Fibroblast of pulmonary artery (primary cell): Measurements from ENCODE around the gene OR2T3.
"Not testable (repeated sequence)": the region's sequence is repeated elsewhere in the genome, so short reads cannot be mapped to it uniquely, and the experiment has no call there.

ENCODE experiments used
- DNase-seq: peaks from one replicate; pipeline ENCODE4 v3.0.0-alpha.2; 2010; ENCODE audit warnings: low read depth
- H3K4me3 ChIP-seq: replicated peaks from 2 replicates; pipeline ENCODE4 v1.5.1; 2011; ENCODE audit warnings: low read depth, mild to moderate bottlenecking, control low read depth, low read length, moderate library complexity

Gene OR2T3

GRCh38 chr1:248473051-248473450 lies at the start of gene OR2T3:
TSS of gene OR2T3 (plus strand) at chr1:248473351. CDS start at chr1:248473351, 0 bp downstream.
- not testable (repeated sequence) for DNase-seq, H3K4me3 ChIP-seq

- H3K4me3 ChIP-seq, DNase-seq: not testable (repeated sequence)
These were observed 45.5 kb upstream of the OR2T3 start for GRCh38 chr1:248427526-248428191.

GRCh38 chr1:248428192-248428533 lies 45.0 kb upstream of the OR2T3 start:
- not testable (repeated sequence) for H3K4me3 ChIP-seq, DNase-seq

DNA sequence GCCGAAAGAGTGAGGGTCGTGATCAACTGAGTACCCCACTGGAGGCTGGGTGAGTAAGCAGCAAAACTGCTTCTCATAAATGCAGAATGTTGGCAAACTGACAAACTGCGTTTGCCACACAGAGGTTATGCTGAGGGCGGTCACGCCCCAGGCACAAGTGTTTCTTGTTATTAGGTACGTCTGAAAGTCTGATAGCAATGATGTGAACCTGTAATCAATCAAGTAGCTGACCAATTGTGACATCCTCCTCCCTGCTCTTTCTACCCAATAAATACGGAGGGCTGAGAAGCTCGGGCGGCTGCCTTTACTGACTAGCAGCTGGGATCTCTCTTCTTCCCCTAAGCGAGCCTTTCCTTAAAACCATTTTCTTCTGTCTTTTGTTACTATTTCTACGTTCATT lies 41.5 kb upstream of the OR2T3 start:
- not testable (repeated sequence) for DNase-seq, H3K4me3 ChIP-seq

DNA sequence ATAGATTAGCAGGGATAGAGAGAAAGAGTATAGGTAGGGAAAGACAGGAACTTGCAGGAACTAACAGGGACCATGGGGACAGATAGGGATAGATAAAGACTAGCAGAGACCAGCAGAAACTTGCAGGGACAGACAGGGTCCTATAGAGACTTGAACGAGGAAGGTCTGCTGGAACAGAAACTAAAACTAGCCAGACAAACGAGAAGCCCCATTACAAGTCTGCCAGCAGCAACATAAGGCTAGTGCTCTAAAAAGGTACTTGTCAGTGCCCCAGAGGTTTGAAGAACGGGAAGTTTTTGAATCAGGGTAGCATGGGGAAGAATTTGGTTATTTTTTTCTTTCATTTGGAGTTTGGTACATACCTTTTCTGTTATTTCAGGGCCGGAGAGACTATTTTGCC lies 41.0 kb upstream of the OR2T3 start:
- not testable (repeated sequence) for DNase-seq, H3K4me3 ChIP-seq

DNA sequence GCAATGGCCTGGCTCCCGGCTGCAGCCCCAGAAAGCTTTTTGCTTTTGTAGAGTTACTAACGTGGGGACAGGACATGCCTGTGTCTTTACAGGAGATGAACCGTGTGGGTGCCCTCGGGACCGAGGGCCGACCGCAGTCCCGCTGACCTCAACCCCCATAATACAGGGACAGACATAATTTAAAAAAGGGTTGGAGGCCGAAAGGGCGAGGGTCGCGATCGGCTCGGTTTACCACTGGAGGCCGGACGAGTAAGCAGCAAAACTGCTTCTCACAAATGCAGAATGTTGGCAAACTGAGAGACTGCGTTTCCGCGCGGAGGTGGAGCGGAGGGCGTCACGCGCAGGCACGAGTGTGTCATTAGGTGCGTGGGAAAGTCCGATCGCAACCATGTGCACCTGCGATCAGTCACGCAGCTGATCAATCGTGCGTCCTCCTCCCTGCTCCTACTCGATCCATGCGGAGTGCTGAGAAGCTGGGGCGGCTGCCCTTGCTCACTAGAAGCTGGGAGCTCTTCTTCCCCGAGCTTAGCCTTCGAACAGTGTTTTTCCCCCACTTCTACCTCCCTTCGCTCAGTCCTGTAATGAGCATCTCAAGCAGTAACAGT lies 39.2 kb upstream of the OR2T3 start:
- DNase-seq = not testable (repeated sequence)

GRCh38 chr1:248434913-248435312 lies 38.2 kb upstream of the OR2T3 start:
- DNase-seq, H3K4me3 ChIP-seq: not testable (repeated sequence)

More for the DNA sequence above, 39.2 kb upstream of the OR2T3 start:
- not testable (repeated sequence) for H3K4me3 ChIP-seq

- not testable (repeated sequence) for H3K4me3 ChIP-seq, DNase-seq
These were observed 36.8 kb upstream of the OR2T3 start for GRCh38 chr1:248436303-248436702.

GRCh38 chr1:248438668-248439067 lies 34.5 kb upstream of the OR2T3 start:
- H3K4me3 ChIP-seq, DNase-seq: not testable (repeated sequence)

DNA sequence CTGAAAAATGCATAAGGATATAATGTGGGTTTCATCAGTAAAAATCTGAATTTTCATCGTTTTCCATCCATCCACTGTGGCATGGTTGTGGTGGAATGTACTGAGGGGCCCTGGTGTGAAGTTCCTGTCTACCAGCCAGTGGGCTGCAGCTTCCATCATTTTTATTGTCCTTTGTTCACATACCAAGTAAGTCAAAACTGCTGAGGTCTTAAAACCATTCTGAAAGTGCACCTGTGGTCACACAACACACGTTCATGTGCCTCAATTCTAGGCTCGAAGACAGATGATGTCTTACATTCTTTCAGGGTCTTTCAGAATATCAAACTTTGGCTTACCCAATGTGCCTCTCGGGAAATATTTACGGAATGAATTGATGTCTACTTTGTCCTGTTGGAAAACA lies 33.9 kb upstream of the OR2T3 start:
- DNase-seq, H3K4me3 ChIP-seq: not testable (repeated sequence)

DNA sequence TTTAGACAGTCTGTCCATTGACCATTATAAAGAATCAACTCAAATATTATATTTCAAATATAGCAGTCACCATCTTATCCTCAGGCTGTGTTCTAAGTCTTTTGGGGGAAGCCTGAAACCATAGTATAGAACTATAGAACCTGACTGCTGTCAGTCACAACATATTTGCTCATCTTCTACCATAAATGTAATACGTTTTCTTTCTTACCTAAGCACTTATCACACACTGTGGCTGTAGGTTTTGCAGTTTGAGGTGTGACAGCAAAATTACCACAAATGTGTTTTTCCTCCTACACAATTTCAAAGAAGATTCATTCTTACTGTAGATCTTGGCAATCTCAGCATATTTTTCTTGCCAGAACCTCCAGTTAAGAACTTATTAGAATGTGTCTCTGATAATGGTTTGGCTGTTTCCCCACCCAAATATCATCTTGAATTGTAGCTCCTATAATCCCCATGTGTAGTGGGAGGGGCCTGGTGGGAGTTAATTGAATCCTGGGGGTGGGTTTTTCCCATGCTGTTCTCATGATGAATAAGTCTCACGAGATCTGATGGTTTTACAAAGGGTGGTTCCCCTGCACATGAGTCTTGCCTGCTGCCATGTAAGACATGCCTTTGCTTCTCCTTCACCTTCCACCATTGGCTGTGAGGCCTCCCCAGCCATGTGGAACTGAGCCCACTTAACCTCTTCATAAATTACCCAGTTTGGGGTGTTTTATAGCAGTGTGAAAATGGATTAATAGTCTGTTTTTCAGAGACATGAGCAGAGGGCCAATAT lies 30.5 kb upstream of the OR2T3 start:
- not testable (repeated sequence) for H3K4me3 ChIP-seq, DNase-seq

- not testable (repeated sequence) for H3K4me3 ChIP-seq, DNase-seq
These were observed 28.5 kb upstream of the OR2T3 start for GRCh38 chr1:248444603-248445002.

GRCh38 chr1:248445399-248445798 lies 27.8 kb upstream of the OR2T3 start, which contains the start of gene OR2T2:
TSS of gene OR2T2 (plus strand) at chr1:248445637. CDS start at chr1:248452798, 7,161 bp downstream.
- DNase-seq, H3K4me3 ChIP-seq: not testable (repeated sequence)

DNA sequence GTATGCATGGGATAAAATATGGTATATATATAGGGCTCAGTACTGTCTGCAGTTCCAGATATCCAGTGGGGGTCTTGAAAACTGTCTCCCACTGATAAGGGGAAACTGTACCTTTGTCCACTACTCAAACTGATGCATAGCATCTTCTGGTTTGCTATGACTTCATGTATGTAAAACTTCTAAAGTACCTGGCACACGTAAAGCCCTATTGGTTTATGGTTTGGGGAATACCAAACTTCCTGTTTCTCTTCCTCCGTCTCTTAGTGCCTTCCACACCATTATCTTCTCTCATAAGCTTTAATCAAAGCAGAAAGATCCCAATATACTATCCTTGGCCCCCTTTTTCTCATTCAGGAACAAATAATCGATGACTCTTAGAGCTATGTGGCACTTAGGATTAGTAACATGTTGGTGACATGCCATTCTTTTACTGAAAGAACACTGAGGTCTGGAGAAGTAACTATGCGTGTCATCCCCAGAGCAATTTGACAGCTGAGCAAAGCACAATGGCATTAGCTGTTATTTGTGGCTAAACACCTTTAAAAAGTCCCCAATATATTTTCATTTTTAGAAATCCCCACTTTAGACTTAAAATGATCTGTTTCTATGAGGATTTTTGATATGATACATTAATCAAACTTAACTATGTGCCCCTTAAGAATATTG lies 24.6 kb upstream of the OR2T3 start:
- not testable (repeated sequence) for DNase-seq

DNA sequence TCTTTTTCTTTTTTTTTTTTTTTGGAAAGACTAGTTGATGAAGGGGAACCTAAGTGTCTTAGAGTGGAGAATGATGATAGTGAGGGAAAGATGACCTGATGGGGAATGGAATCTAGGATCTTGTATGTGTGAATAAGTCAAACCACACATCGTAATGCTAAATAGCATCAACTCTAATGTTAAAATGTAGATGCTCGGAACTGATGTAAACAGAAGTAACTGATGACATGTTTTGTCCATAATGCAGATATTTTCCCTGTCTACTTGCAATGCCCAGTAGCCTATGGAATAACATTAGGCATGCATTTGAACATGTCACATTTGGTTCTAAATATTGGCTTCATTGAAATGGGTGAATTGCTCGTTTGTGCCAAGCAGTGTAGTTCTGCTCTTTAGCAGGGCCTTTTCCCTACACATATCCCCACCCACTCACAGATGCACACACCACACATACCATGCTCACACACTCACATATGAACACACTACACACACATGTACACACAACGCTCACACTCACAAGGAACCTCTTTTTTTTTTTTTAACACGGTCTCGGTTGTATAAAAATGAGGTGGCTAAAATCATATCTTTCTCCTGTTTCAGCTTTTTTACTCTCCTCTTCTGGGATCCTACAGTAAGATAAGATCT lies 23.2 kb upstream of the OR2T3 start:
- not testable (repeated sequence) for H3K4me3 ChIP-seq, DNase-seq

More for the DNA sequence above, 24.6 kb upstream of the OR2T3 start:
- H3K4me3 ChIP-seq = not testable (repeated sequence)

- not testable (repeated sequence) for DNase-seq, H3K4me3 ChIP-seq
These were observed 22.5 kb upstream of the OR2T3 start for GRCh38 chr1:248450466-248451145.

DNA sequence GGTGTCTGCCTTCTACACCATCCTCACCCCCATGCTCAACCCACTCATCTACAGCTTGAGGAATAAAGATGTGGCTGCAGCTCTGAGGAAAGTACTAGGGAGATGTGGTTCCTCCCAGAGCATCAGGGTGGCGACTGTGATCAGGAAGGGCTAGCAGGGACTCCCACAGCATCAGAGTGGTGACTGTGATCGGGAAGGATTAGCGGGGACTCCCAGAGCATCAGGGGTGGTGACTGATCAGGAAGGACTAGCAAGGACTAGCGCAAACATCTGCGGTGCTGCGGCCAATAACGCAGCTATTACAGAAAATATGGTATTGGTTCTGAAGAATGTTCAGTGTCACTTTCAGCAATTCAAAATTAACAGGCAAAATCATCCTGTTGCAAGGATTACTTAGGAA lies 19.5 kb upstream of the OR2T3 start:
- not testable (repeated sequence) for H3K4me3 ChIP-seq, DNase-seq

- not testable (repeated sequence) for DNase-seq, H3K4me3 ChIP-seq
These were observed 18.1 kb upstream of the OR2T3 start for GRCh38 chr1:248455045-248455444.
